Spleen (tissue), 3 donors: ENCODE data around the gene CACNA1D.

Experiments used
- POLR2A ChIP-seq, 3 donors: fragments of 450-650 bp; IDR thresholded peaks; one replicate each; pipeline ENCODE4 v1.5.1; 2017; ENCODE audit warnings: antibody characterized with exemption in 3 of 3, mild to moderate bottlenecking in 1 of 3
- POLR2AphosphoS5 ChIP-seq, 3 donors: sonication (generic); formaldehyde crosslinking; IDR thresholded peaks; one replicate each; pipeline ENCODE4 v1.5.1; 2017; ENCODE audit warnings: antibody characterized with exemption in 3 of 3

DNA sequence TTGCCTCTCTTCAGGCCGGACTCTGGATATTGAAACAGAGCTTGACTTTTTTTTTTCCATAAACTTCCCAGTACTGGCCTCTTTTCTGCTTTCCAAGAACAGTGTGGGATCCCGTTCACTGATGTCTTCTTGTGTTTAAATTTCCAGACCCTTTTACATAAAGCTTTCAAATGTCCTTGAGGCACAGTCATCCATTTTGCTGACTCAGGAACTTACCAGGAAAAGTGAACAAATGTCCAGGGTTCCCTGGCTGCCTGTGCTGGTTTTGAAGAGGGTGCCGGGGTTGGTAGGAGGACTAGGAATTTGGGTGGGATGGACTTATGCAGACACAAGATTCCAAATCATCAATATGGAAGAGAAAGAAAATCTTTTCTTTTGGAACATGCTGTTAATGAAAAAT is 283.7 kb downstream of the CACNA1D start:
- TF ChIP-seq POLR2AphosphoS5 (IDR thresholded peaks at IDR 0.05) (no peak), POLR2A (IDR thresholded peaks at IDR 0.05) (no peak)
